ENCODE results near the gene WSCD2. TPM values are rescaled to one million over a fixed set of nuclear protein-coding genes. Genes with fewer than 3 reads are reported as not detected.

The WSCD2 gene
- polyA plus RNA-seq, 1 donor from 2014 or later, result 5.8 TPM

- H3K27ac ChIP-seq (ENCODE audit: low read length), result no peak overlapping the region
- no peak overlapping the region for H3K4me3 ChIP-seq (ENCODE audit: low read length)
- no peaks in the 10 kb centered on the region for H3K27me3 ChIP-seq (ENCODE audit: insufficient read depth, low read depth, low read length)
- H3K36me3 ChIP-seq (ENCODE audit: insufficient read depth, low read length), result no peaks in the 10 kb centered on the region
- H2AFZ ChIP-seq (ENCODE audit: low read depth, low read length), result no peak overlapping the region
- H3K79me2 ChIP-seq (replicated peaks; ENCODE audit: insufficient read depth, low read length), result no peaks in the 10 kb centered on the region
- no peaks in the 10 kb centered on the region for H4K20me1 ChIP-seq (ENCODE audit: insufficient read depth)
- H3K4me2 ChIP-seq (ENCODE audit: low read length), result no peak overlapping the region
- H3K9me3 ChIP-seq (ENCODE audit: low read length), result no peaks in the 10 kb centered on the region
- H3K9ac ChIP-seq (ENCODE audit: low read length), result no peak overlapping the region
- H3F3A ChIP-seq (ENCODE audit: insufficient read depth, low read length, poor library complexity, severe bottlenecking), result no peaks in the 10 kb centered on the region
- H3K9me2 ChIP-seq (ENCODE audit: insufficient read depth, low read length), result no peaks in the 10 kb centered on the region
- no peak for TF ChIP-seq EP300 (conservative IDR thresholded peaks at IDR 0.05; ENCODE audit: poor library complexity, severe bottlenecking)
- no peak for TF ChIP-seq RAD21 (conservative IDR thresholded peaks at IDR 0.05)
- no peak for TF ChIP-seq EZH2 (IDR thresholded peaks at IDR 0.05; ENCODE audit: borderline replicate concordance, insufficient read depth, low read length, poor library complexity, severe bottlenecking)
Observed at GRCh38 chr12:108107293-108107692, 21.8 kb upstream of the WSCD2 start.

GRCh38 chr12:108109504-108109903 is 19.6 kb upstream of the WSCD2 start:
- H3K4me2 ChIP-seq (ENCODE audit: low read length), result no peak overlapping the region
- H3K9me2 ChIP-seq (ENCODE audit: insufficient read depth, low read length), result no peaks in the 10 kb centered on the region
- TF ChIP-seq POLR2AphosphoS5 (IDR thresholded peaks at IDR 0.05) (no peak), EP300 (conservative IDR thresholded peaks at IDR 0.05; ENCODE audit: poor library complexity, severe bottlenecking) (no peak), SMC3 (conservative IDR thresholded peaks at IDR 0.05; ENCODE audit: poor library complexity) (no peak), MXI1 (conservative IDR thresholded peaks at IDR 0.05; ENCODE audit: poor library complexity, severe bottlenecking) (no peak), TAF1 (IDR thresholded peaks at IDR 0.05; ENCODE audit: low read depth) (no peak), REST (IDR thresholded peaks at IDR 0.05; ENCODE audit: borderline replicate concordance) (no peak), EZH2 (IDR thresholded peaks at IDR 0.05; ENCODE audit: borderline replicate concordance, insufficient read depth, low read length, poor library complexity, severe bottlenecking) (no peak), RAD21 (conservative IDR thresholded peaks at IDR 0.05) (no peak), CTCF (IDR thresholded peaks at IDR 0.05; ENCODE audit: poor library complexity, severe bottlenecking) (no peak)
- H3K27me3 ChIP-seq (ENCODE audit: insufficient read depth, low read depth, low read length), result no peaks in the 10 kb centered on the region
- no peaks in the 10 kb centered on the region for H3K79me2 ChIP-seq (replicated peaks; ENCODE audit: insufficient read depth, low read length)
- no peak overlapping the region for H3K27ac ChIP-seq (ENCODE audit: low read length)
- H3K4me3 ChIP-seq (ENCODE audit: low read length), result no peak overlapping the region
- no peaks in the 10 kb centered on the region for H3K36me3 ChIP-seq (ENCODE audit: insufficient read depth, low read length)
- H3K9me3 ChIP-seq (ENCODE audit: low read length), result no peaks in the 10 kb centered on the region
- no peaks in the 10 kb centered on the region for H3F3A ChIP-seq (ENCODE audit: insufficient read depth, low read length, poor library complexity, severe bottlenecking)
- H4K20me1 ChIP-seq (ENCODE audit: insufficient read depth), result no peaks in the 10 kb centered on the region
- no peak overlapping the region for H2AFZ ChIP-seq (ENCODE audit: low read depth, low read length)
- no peak overlapping the region for H3K9ac ChIP-seq (ENCODE audit: low read length)

GRCh38 chr12:108109954-108110353 is 19.1 kb upstream of the WSCD2 start:
- no peak for TF ChIP-seq EZH2 (IDR thresholded peaks at IDR 0.05; ENCODE audit: borderline replicate concordance, insufficient read depth, low read length, poor library complexity, severe bottlenecking)
- no peak for TF ChIP-seq POLR2AphosphoS5 (IDR thresholded peaks at IDR 0.05)
- no peak for TF ChIP-seq EP300 (conservative IDR thresholded peaks at IDR 0.05; ENCODE audit: poor library complexity, severe bottlenecking)
- TF ChIP-seq REST (IDR thresholded peaks at IDR 0.05; ENCODE audit: borderline replicate concordance), result no peak
- no peak for TF ChIP-seq CTCF (IDR thresholded peaks at IDR 0.05; ENCODE audit: poor library complexity, severe bottlenecking)
- TF ChIP-seq RAD21 (conservative IDR thresholded peaks at IDR 0.05), result no peak
- no peak for TF ChIP-seq SMC3 (conservative IDR thresholded peaks at IDR 0.05; ENCODE audit: poor library complexity)
- no peak for TF ChIP-seq TAF1 (IDR thresholded peaks at IDR 0.05; ENCODE audit: low read depth)
- no peak for TF ChIP-seq MXI1 (conservative IDR thresholded peaks at IDR 0.05; ENCODE audit: poor library complexity, severe bottlenecking)
- H3K9me3 ChIP-seq (ENCODE audit: low read length), result no peaks in the 10 kb centered on the region
- no peaks in the 10 kb centered on the region for H3K27me3 ChIP-seq (ENCODE audit: insufficient read depth, low read depth, low read length)
- H3K4me3 ChIP-seq (ENCODE audit: low read length), result no peak overlapping the region
- no peak overlapping the region for H3K9ac ChIP-seq (ENCODE audit: low read length)
- no peaks in the 10 kb centered on the region for H3F3A ChIP-seq (ENCODE audit: insufficient read depth, low read length, poor library complexity, severe bottlenecking)
- no peaks in the 10 kb centered on the region for H3K79me2 ChIP-seq (replicated peaks; ENCODE audit: insufficient read depth, low read length)
- no peak overlapping the region for H3K27ac ChIP-seq (ENCODE audit: low read length)
- no peaks in the 10 kb centered on the region for H4K20me1 ChIP-seq (ENCODE audit: insufficient read depth)
- no peaks in the 10 kb centered on the region for H3K9me2 ChIP-seq (ENCODE audit: insufficient read depth, low read length)
- H3K4me2 ChIP-seq (ENCODE audit: low read length), result no peak overlapping the region
- H3K36me3 ChIP-seq (ENCODE audit: insufficient read depth, low read length), result no peaks in the 10 kb centered on the region
- H2AFZ ChIP-seq (ENCODE audit: low read depth, low read length), result no peak overlapping the region

Data from neural cell (in vitro differentiated cells).